OCI-LY3 (cell line): ENCODE results near the gene ZNF776.

Experiments used
- H2AFZ ChIP-seq: fragments of 200-600, 300-600 bp; shearing (Covaris generic); 2 replicates; pipeline ENCODE4 v1.6.0; 2014; ENCODE audit warnings: antibody characterized with exemption, low read depth, low read length
- H3K27ac ChIP-seq: fragments of 200-600, 300-600 bp; sonication (generic); 2 replicates; pipeline ENCODE4 v1.5.1; 2014; ENCODE audit warnings: mild to moderate bottlenecking, low read length, moderate library complexity, mixed read lengths
- H3K27me3 ChIP-seq: fragments of 200-600, 300-600 bp; sonication (generic); 2 replicates; pipeline ENCODE4 v1.6.1; 2014; ENCODE audit warnings: low read depth, low read length, mixed read lengths
- H3K36me3 ChIP-seq: fragments of 200-600, 300-600 bp; sonication (generic); replicated peaks from 2 replicates; pipeline ENCODE3; 2014; ENCODE audit warnings: low read depth, low read length, mixed read lengths
- H3K4me1 ChIP-seq: fragments of 300-600, 200-600 bp; sonication (generic); 2 replicates; pipeline ENCODE4 v1.6.1; 2014; ENCODE audit warnings: low read length, mixed read lengths
- H3K4me2 ChIP-seq: fragments of 200-600, 300-600 bp; sonication (generic); 2 replicates; pipeline ENCODE4 v1.6.1; 2014; ENCODE audit warnings: low read length, mixed read lengths
- H3K4me3 ChIP-seq: fragments of 300-600, 200-600 bp; sonication (generic); 2 replicates; pipeline ENCODE4 v1.5.1; 2014; ENCODE audit warnings: antibody characterized with exemption, mild to moderate bottlenecking, low read length, moderate library complexity
- H3K79me2 ChIP-seq: fragments of 300-600, 200-600 bp; shearing (Covaris generic); 2 replicates; pipeline ENCODE4 v1.6.1; 2014; ENCODE audit warnings: mild to moderate bottlenecking, low read length, mixed read lengths
- H3K9ac ChIP-seq: fragments of 300-600, 200-600 bp; shearing (Covaris generic); 2 replicates; pipeline ENCODE4 v1.6.0; 2014; ENCODE audit warnings: mild to moderate bottlenecking, low read length, moderate library complexity
- H3K9me3 ChIP-seq: fragments of 200-600, 300-600 bp; shearing (Covaris generic); 2 replicates; pipeline ENCODE4 v1.6.1; 2014; ENCODE audit warnings: low read length, mixed read lengths; ENCODE audit not compliant: insufficient read depth
- H4K20me1 ChIP-seq: fragments of 200-600, 300-600 bp; sonication (generic); 2 replicates; pipeline ENCODE4 v1.6.1; 2016; ENCODE audit warnings: low read length, mixed read lengths; ENCODE audit not compliant: insufficient read depth
- CTCF ChIP-seq: fragments of 200-600, 300-600 bp; sonication (generic); IDR thresholded peaks from 2 replicates; pipeline ENCODE4 v1.5.1; 2014; ENCODE audit warnings: antibody characterized with exemption, low read length, low read depth
- EZH2phosphoT487 ChIP-seq: fragments of 200-600 bp; shearing (Covaris generic); IDR thresholded peaks from 2 replicates; pipeline ENCODE4 v1.6.1; 2018; ENCODE audit warnings: antibody characterized with exemption, mixed run types, low read depth

The ZNF776 gene

DNA sequence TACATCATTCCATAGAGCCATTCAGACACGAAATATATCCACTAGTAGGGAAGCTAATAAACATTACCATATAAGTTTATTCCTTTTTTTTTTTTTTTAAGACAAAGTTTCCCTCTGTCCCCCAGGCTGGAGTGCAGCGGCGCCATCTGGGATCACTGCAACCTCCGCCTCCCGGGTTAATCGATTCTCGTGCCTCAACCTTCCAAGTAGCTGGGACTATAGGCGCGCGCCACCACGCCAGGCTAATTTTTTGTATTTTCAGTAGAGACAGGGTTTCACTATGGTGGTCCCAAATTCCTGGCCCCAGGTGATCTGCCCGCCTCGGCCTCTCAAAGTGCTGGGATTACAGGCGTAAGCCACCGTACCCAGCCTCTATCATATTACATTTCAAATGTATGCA, 37.0 kb upstream of the ZNF776 start:
- Histone ChIP-seq H2AFZ (peak overlapping the region; percentile 55; the same call in 1 of the 2 replicates), H3K9ac (no peak overlapping the region), H3K27me3 (no peaks in the 10 kb centered on the region), H3K4me1 (peaks cover 10% of the 10 kb centered on the region; the same call in 1 of the 2 replicates), H3K27ac (no peak overlapping the region), H4K20me1 (no peaks in the 10 kb centered on the region), H3K4me3 (peak overlapping the region; percentile 83), H3K9me3 (no peaks in the 10 kb centered on the region), H3K79me2 (peaks cover 24% of the 10 kb centered on the region), H3K36me3 (peaks cover 17% of the 10 kb centered on the region), H3K4me2 (peak overlapping the region; percentile 64)
- TF ChIP-seq CTCF (no peak), EZH2phosphoT487 (no peak)

DNA sequence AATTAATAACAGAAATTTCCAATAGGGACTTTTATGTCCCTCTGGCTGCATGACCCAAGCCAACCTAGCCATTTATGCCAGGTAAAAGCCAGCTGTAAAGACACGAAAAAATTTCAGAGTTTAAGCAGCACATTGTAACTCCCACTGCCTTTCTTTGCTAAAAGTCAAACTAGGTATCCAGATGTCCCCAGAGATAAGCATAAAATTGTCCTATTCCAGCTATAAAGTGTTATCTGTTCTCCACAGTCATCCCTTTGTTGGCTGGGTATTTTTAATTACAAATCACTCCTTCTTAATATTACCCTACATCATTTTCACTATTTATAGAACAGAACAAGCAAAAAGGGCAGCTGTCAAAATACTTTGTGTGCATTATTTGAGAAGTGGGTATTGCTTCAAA, 34.4 kb upstream of the ZNF776 start:
- no peaks in the 10 kb centered on the region for H3K9me3 ChIP-seq
- no peak overlapping the region for H3K9ac ChIP-seq
- H3K4me1 ChIP-seq, result peaks cover 10% of the 10 kb centered on the region; the same call in 1 of the 2 replicates
- H3K79me2 ChIP-seq, result peaks cover 10% of the 10 kb centered on the region
- no peaks in the 10 kb centered on the region for H4K20me1 ChIP-seq
- no peaks in the 10 kb centered on the region for H3K27me3 ChIP-seq
- no peak overlapping the region for H3K27ac ChIP-seq
- no peak for TF ChIP-seq CTCF
- no peak for TF ChIP-seq EZH2phosphoT487
- H3K4me3 ChIP-seq, result no peak overlapping the region
- no peak overlapping the region for H2AFZ ChIP-seq
- no peak overlapping the region for H3K4me2 ChIP-seq
- peaks cover 13% of the 10 kb centered on the region for H3K36me3 ChIP-seq

GRCh38 chr19:57719424-57719823, 27.2 kb upstream of the ZNF776 start:
- Histone ChIP-seq H3K79me2 (peaks cover 4% of the 10 kb centered on the region), H3K27ac (no peak overlapping the region), H3K9me3 (no peaks in the 10 kb centered on the region), H3K4me3 (no peak overlapping the region), H3K36me3 (peaks cover 54% of the 10 kb centered on the region), H3K9ac (no peak overlapping the region), H3K4me2 (no peak overlapping the region), H3K27me3 (no peaks in the 10 kb centered on the region), H3K4me1 (no peaks in the 10 kb centered on the region), H4K20me1 (no peaks in the 10 kb centered on the region), H2AFZ (no peak overlapping the region)
- TF ChIP-seq CTCF, result no peak

DNA sequence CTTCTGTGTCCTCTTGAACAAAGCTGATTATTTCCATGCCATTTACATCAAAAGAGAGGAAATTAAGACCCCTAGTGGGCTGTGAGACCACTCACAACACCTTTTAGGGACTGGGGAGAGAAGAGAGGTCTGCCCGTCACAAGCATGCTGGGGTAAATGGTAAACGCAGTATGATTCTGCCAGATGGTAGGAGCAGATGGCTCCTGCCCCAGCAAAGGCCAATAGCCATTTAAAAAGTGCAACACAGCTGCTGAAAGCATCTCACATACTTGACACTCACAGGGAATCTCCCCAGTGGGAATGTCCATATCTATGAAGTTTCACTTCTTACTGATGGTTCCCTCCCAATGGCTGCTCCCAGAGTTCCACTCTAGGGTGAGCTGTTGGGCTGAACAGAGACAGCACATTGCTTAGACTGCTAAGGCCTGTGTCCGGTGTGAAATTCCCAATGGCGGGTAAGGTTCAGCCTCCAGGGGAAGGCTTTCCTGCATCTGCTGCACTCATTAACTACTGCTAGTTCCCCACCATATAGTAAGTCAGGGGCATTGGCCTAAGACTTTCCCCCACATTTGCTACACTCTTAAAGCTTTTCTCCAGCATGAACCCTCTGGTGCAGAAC, 26.6 kb upstream of the ZNF776 start:
- Histone ChIP-seq H4K20me1 (no peaks in the 10 kb centered on the region), H3K36me3 (peaks cover 54% of the 10 kb centered on the region), H3K79me2 (peaks cover 8% of the 10 kb centered on the region), H3K9me3 (no peaks in the 10 kb centered on the region), H3K4me2 (no peak overlapping the region), H3K4me3 (no peak overlapping the region), H2AFZ (no peak overlapping the region), H3K9ac (no peak overlapping the region), H3K27me3 (no peaks in the 10 kb centered on the region), H3K4me1 (no peaks in the 10 kb centered on the region), H3K27ac (no peak overlapping the region)
- no peak for TF ChIP-seq CTCF
- TF ChIP-seq EZH2phosphoT487, result no peak
